NOMO-1 (cell line): ENCODE measurements around the gene STAC3.
"Not testable (repeated sequence)": the region's sequence is repeated elsewhere in the genome, so short reads cannot be mapped to it uniquely, and the experiment has no call there.

Experiments
- DNase-seq, 2 experiments: peaks; one replicate each; lab custom pipeline; 2025; ENCODE audit not compliant: unreplicated experiment in 2 of 2; lab: John Stamatoyannopoulos, UW

Gene STAC3

DNA sequence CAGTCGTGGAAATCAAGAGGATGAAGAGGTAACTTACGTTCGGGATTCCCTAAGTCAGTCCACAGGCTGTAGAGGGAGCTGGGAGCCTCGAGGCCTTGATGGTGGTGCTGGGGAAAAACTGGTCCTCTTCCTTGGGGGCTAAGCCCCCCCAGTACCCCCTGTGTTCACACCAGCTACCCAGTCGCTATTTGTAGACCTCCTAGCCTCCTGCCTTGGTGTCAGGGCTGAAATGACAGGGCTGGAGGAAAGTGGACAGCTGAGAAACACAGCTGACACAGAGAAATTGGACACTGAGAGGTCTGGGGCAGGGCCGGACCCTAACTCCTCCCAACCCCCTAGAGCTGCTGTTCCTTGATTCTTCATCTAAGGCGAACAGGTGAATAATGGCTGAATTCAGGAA is at the start of gene STAC3:
Gene STAC3 (minus strand): TSS at position 232 of the 400 bp plus-strand sequence. CDS start 1,551 bp downstream, outside the sequence.
- no peak for DNase-seq

DNA sequence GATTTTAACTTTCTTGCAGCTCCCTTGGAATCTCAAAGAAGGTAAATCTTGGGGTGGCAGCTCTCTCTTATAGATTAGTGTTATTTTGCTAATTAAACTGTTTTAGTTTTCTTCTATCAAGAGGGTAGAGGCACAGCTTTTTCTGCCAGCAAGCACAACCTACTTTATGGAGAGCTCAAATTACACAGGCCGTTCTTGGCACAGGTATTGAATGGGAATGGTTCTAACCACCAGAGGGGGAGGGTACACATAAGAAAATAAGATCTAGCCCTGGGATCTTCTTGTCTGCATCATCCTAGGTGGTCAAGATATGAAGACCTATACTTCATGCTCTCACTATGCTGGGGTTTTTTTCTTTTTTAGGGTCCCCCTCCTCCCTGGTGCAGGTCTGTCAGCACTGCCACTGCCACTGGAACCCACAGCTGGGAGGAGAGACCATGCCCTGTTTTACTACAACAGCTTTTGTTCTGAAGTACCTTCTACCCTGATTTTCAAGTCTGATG is 48.6 kb upstream of the STAC3 start:
- DNase-seq, result no peak

DNA sequence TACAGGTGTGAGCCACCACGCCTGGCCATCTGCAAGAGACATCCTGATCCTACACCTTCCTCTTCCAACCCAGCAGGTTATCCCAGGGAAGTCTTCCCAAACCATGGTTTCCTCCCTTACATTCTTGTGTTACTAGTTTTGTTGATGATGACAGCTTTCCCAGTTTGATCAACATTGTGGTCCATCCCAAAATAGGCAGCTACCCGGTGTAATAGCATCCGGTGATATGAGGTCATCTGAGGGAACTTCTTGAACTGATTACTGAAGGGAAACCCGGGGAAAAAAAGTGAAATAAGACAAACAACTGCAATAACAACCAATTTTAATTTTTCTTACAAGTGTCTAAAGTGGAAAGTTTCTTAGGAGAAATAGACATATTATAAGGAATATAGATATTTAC is 45.3 kb upstream of the STAC3 start:
- no peak for DNase-seq

DNA sequence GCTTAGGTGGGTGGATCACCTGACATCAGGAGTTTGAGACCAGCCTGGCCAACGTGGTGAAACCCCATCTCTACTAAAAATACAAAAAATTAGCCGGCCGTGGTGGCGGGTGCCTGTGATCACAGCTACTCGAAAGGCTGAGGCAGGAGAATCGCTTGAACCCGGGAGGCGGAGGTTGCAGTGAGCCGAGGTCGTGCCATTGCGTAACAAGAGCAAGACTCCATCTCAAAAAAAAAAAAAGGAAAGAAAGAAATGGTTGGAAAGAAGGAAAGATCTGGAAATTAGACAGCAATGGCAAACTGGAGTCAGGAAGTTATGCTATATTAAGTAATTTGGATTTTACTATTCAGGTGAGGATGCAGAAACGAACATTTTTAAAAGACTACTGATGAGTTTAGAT is 31.1 kb upstream of the STAC3 start:
- not testable (repeated sequence) for DNase-seq

DNA sequence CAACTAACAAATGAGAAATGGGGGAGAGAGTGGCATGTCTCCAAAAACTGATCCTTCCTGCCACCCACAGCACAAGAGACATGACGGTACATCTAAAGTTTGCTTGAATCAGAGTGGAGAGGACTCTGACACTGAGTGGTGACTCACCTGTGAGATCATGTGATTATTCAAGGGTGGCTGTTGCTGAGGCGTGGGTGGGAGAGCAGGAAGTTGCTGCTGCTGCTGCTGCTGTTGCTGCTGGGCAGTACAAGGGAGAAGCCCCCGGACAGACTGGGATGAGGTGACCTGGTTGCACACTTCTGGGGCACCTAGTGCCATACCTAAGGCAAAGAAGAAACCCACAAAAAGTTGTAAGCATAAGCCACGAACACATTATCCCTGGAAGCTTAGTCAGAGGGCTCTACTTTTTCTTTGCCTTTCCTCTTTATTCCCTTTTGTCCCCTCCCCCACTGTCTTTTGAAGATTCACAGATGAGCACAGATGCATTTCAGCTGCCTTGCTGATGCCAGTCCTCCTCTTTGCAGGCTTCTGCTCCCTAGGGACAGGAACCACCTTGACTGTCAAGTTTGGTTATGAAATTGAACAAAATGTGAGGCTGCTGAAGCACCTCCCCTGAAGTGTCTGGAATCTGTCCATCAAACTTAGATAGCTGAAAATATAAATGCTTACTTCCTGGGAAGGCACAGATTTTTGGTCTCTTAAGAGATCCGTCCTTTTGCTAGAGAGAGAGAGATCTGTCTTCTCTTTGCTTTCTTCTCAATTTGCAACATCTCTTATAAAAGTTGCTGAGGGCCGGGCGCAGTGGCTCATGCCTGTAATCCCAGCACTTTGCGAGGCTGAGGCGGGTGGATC is 29.4 kb upstream of the STAC3 start:
- peak; percentile 15 to 45 for DNase-seq

DNA sequence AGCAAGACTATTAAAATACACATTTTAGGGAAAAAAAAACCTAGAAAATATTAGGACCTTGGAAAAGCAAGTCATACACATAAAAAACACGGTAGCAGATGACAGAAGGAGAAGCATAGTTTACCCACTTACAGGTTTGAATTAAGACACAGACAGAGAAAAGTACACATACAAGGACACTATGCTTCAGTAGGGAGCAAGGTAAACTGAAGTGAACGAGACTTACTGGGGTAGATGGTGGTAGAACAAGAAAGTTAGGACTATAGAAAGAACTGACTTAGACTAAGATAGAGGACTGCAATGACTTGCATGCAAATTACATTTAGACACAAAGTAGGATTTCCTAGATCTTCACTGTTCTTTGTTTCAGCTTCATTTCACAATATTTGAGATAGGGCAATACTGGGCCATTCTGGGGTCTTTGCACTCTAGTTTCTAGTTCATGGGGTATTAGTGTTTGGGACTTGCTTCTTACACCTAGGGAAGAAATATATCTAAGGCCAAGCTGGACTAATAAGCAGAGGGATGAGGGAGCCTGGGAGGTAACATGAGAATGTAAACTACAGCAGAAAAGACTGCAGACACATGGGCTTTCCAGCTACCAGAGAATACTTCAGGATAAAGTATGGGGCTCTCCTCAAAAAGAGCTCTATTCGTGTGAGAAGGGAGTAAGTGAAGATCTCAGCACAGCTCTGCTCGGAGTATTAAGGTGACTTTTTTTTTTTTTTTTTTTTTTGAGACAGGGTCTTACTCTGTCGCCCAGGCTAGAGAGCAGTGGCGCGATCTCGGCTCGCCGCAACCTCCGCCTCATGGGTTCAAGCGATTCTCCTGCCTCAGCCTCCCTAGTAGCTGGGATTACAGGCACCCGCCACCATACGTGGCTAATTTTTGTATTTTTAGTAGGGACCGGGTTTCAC is 27.7 kb upstream of the STAC3 start:
- no peak for DNase-seq

DNA sequence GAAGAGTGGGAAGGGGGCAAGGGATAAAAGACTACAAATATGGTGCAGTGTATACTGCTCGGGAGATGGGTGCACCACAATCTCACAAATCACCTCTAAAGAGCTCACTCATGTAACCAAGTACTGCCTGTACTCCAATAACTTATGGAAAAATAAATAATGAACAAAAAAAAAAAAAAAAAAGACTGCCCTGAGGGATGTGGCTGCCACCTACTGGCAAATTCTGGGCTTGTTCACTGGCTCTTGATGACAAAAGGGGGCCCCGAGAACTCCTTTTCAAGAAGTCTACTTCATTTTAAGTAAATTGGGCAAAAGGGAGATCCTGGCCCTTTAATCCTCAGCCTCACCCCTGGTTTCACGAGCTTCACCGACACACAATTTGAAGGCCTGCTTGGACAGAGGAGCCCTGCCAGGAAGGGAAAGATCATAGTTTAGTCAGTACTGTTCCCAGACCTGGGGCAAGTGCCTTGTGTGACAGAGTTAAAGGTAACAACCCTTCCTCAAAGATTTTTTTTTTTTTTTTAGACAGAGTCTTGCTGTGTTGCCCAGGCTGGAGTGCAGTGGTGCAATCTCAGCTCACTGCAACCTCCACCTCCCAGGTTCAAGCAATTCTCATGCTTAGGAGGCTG is 26.1 kb upstream of the STAC3 start:
- no peak for DNase-seq

DNA sequence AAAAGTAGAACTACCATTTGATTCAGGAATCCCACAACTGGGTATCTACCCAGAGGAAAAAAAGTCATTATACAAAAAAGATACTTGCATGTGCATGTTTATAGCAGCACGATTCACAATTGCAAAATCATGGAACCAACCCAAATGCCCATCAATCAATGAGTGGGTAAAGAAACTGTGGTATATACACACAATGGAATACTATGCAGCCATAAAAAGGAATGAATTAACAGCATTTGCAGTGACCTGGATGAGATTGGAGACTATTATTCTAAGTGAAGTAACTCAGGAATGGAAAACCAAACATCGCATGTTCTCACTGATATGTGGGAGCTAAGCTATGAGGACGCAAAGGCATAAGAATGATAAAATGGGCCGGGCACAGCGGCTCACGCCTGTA is 25.2 kb upstream of the STAC3 start:
- not testable (repeated sequence) for DNase-seq

DNA sequence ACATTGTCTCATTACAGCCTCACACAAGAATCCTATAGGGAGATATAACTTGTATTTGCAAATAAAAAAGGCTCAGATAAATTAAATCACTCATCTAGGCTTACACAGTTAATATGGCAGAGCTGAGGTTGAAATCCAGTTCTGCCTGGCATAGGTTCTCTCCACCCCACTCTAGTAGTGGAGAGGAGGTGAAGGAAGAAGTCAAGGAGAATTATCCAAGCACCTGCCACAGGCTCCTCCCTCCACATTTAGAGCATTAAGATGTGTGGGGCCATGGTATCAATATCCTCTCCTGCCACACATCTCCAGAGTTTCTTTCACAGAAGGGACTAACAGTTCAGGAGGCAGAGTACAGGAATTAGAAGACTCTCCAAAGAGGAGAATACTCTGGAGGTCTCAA is 22.5 kb upstream of the STAC3 start:
- no peak for DNase-seq

DNA sequence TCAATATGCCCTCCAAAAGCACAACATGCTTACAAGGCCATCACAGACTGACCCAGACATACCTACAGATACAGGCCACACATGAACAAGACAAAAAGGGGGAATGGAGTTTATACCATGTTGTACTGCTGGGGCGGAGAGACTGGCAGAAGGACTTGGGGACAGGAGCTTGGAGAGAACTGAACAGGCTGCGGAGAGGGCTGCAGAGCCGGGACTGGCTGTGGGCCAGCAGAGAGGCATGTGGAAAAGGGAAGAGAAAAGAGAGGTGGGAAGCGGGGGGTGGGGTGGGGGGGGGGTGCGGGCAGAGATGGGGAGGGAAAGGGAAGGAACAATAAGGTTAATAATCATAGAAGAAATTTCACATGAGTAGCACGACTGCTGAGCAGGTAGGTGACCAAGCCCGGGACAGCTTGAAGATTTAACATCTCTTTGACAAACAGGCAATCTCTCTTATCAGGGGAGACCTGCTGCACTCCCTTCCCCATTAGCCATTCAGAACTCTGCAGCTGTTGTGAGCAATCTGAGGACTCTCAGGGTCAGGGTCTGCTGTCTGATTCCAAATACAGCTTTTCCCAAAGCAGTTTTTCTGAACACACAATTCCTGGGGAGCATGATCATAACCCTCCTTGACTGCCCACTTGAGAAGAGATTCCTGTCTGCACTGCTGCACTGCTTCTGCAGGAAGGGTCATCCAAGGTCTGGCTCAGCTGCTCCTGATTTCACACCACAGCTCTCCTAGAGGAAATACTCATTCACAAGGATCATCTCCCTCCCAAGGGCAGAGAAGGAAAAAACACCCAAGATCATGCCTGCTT is 21.6 kb upstream of the STAC3 start:
- no peak for DNase-seq

DNA sequence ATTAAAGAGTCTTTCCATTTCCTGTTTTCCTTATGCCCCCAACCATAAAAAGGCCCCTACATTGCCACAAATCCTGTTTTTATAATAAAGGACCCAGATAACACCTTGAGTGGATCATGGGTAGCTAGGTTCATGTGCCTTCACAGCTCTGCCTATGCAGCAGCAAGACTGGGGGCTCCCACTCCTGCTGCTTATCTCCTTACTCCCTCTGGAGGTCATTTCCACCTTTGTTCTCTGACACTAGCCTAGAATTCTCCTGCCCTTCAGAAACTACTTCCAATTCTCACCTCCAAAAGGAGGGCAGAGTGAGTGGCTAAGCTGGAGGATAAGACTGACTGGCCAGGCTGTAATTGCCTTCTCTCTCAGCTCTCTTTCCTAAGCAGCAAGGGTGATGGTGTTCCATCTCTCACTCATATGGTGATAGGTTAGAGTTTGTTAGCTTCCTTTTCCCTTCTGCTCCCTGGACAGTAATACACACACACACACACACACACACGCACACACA is 20.0 kb upstream of the STAC3 start:
- no peak for DNase-seq

DNA sequence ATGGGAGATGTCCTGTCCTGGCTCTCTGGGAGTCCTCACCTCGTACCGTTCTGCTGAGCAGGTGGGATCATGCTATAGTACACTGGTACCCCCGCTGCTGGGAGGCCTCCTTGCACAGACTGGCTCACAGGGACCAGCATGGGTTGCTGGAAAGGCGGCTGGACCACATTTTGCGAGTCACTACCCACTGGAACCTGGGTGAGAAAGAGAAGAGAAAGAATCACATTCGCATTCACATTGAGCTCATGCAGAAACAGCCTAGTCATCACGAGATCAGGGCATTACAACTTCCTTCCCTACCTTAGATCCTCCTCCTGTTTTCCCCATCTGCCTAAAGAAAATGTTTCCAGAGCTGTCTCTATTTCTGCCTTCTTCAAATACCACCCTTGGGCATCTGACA is 17.3 kb upstream of the STAC3 start:
- DNase-seq, result no peak

DNA sequence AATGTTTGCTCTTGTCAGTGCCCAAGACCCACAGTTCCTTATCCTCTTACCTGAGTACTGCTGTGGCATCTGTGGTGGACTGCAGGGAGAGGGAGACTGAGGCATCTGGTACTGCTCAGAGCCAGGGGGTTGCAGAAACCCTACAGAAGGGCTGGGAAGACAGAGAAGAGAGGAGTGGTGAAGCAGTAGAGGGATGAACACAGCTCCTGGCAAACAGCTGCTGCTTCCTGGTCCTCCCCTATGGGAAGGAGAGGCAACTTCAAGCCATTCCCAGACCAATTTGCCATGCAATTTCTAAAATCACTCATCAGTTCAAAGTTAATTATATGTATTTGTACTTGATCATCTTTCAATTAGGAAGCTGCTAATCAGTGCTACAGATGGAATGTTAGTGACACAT is 15.7 kb upstream of the STAC3 start:
- DNase-seq, result no peak

DNA sequence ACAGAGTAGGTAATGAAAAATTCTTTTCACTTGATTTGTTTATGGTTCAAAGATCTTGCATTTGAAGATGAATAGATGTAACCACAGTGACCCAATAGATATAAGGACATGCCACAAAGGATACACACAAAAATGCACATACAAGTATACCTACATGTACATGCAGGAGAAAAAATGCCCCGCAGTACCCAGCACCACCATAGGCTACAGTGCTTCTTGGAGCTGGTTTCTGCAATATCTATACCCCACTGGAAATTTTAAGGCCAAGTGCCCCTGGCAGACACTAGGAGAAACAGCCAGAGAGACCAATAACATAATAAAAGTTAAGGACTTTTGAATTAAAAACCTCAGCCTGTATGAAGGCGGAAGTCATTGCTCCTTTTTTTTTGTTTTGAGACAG is 12.1 kb upstream of the STAC3 start:
- no peak for DNase-seq

DNA sequence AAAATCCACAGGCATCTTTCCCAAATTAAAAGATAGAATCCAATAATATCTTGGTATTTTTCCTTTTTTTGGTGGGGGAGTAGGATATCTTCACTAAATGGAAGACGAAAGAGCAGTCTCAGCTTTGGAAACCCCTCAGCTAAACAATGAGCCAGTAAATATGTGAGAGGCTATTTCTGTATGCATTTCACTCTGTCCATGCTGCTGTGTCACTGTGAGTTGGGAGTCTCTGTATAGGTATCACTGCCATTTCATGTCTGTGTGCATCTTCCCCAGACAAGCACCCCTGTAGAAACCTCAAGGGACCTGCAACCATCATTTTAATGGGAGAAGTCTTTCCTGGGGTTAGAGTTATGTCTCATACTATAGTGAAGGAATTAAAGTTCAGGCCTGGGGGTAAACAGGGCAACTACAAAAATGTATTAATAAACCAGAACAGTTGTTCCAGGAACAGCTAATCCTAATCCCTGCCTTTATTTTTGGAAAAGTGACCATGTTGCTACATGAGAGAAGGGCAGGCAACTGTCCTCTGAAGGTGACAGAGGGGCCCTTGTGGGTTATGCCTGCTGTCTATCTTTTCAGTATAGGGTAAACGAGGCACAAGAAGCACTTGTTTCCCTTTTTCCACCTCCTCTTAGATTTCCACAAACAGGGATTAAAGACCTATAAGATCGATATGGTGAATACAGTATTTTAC is 11.3 kb upstream of the STAC3 start:
- DNase-seq, result no peak

DNA sequence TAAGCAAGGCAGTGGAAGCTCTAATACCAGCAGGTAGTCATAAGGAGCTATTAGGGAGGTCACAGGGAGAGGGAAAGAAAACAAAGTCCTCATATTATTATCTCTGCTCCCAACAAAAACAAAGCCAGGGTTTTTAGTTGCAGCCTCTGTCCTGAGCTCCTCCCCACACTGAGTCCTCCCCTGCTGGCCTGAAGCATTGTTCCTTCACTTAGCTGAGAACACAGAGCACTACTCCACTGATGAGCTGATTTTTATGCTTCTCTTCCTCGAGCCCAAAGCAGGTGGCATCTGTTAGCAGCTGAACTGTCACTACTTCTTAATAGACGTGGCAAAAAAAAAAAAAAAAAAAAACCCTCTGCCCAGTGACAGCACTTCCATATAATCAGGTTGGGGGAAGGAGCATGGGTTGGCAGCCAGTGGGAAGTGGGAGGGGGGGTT is 10.5 kb upstream of the STAC3 start:
- DNase-seq, result no peak

DNA sequence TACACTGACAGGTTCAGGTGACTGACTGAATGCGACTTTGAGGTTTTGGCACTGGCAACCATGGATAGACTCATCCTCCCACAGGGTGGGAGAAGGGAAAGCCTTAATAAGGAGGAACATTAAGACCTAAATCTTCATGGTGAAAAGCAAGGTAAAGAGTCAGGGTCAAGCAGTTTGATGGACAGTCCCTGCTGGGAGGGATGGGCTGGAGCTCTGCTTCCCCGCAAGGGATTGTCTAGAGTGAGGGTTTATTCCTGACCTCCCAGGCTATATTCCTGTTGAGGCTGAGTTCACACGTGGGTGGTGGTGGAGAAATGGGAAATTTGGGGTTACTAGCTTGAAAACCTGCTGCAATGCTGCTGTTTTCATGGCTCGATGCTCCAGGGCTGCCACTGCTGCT is 9.4 kb upstream of the STAC3 start:
- no peak for DNase-seq

DNA sequence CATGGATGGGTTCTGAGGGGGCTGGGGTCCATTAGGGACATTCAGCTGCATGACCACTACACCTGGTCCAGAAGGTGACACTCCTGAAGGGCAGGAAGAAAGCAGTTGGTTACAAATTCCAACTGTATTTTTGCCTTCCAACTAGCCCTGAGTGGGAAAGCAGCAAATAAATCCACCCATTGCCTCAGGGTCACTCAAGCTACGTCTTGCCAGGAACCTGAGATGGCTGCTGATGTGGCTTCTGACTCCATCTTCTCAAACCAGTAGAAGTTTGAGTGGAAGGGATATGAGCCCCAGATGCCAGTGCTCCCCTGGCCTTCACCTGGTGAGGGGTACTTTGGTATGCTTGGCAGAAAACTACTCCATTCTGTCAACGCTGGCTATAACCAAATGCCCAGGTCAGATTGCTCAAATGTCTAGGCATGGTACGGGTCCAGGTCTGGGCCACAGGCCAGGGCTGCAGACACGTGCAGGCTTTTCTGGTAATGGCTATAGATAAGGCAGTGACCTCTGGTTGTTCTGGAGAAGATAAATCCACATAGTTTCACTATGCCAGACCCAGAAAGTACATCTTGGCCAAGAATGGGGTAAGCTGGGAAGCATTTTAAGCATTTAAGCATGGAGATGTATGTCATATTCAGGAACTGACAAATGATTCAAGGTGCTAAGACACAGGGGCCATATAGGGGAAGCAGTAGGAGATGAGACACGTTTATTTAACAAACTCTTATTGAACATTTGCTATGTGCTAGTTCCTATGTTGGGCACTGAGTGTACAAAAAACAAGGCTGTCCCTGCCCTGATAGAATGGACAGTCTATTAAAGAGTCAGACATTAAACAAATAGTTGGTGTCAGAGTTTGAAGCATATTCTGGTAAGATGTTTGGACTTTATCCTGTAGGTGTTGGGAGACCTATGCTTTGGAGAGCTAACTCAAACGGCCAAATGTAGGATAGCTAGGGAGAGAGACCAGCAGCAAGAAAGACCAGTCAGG is 8.3 kb upstream of the STAC3 start:
- DNase-seq, result no peak
